ENCODE results near the gene PADI2.

PADI2 gene

DNA sequence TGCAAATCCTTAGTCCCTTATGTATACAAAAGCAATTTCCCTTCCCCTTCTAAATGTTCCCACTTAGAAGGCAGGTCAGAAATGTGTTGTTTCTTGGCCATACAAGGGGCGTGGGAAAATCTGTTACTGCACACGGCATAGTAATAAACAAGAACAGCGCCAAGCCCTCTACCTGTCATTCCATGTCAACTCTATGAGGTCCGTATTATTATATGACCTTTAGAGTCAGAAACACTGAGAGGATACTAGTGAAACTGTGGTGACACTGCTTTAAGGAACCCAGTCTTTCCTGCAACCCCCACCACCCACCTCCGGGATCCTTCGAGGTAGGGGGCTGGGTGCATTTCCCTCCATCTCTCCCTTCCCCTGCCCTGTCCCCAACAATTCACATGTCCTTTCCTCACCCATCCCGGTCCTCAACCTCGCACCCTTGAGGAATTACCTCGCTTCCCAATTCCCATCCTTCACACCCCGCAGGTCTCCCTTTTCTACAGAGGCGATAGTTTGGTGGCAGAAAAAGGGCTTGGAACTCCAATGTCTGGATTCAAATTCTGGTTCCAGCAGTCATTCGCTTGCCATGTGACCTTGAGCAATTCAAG, 66.1 kb downstream of the PADI2 start:
- DNase-seq = no peak

- no peak for DNase-seq
Measured at GRCh38 chr1:17052641-17053040, 66.6 kb downstream of the PADI2 start.

DNA sequence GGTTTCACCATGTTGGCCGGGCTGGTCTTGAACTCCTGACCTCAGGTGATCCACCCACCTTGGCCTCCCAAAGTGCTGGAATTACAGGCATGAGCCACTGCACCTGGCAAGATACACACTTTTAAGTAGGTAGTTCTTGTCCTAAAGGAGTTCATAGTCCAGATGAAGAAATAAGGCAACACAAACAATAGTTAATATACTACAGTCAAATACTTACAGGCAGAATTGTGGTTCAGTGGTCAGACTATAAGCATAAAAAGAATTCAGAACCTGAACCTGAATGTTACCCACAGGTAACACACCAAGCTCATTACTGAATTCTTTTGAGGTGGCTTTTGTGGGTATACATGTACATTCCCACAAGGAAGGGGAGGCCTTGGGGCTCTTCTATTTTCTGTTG, 67.2 kb downstream of the PADI2 start:
- no peak for DNase-seq

- no peak for DNase-seq
Measured at GRCh38 chr1:17047924-17048323, 71.3 kb downstream of the PADI2 start.

DNA sequence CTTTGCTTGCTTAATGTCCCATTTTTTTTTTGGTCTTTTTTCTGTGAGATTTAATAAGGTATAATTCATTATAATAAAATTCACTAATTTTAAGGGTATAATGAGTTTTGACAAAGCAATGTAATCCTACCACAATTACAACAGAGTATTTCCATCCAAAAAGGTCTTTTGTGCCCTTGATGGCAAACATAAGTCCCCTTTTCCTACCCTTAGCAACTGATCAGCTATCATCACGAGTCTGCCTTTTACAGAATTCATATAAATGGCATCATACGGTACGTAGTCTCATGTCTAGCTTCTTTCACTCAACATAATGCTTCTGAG, 73.0 kb downstream of the PADI2 start:
- no peak for DNase-seq

DNA sequence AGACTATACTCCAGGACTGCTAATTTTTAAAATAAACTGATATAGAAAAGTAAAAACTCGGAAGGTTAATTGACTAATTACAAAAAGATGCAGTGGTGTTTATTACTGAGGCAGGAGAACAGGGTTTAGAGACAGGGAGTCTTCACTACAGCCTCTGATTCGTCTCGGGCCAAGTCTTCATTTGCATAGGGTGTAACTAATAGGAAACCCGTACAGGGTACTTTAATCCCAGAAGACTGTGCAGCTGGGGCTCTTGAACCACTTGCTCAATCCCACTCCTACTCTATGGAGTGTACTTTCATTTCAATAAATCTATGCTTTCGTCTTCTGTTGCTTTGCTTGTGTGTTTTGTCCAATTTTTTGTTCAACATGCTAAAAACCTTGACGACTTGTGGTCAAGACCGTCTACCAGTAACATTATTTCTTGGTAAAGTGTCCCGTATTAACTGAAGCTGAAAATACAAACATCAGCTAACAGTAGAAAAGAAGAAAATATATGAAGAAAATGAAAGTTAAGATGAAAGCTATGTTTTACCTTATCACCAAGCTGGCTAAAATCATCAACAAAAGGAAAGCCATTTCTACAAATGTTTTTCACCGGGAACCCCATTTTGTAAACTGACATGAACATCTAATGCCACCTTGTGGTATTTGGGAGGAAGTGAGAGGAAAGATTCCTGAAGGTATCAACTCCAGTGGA, 73.5 kb downstream of the PADI2 start:
- peak in 1 of 2 experiments; percentile 39 for DNase-seq

- DNase-seq = no peak
Measured at GRCh38 chr1:17045150-17045549, 74.1 kb downstream of the PADI2 start.

GRCh38 chr1:17043676-17044075, 75.6 kb downstream of the PADI2 start:
- no peak for DNase-seq

GRCh38 chr1:17040135-17040534, 79.1 kb downstream of the PADI2 start:
- DNase-seq = no peak

DNA sequence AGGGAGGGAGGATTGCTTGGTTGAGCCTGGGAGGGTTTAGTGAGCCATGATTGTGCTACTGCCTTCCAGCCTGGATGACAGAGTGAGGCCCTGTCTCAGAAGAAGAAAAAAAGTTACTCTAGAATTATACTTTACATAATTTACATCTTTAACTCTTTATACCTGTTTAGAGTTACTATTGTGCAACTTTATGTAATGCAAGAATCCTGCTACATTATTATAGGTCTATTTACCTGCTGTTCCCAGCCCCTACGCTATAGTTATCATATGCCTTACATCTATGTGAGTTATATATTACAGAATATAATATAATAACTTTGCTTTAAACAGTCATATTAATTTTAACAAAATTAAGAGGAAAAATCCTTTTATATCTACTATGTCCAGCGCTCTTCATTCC, 79.7 kb downstream of the PADI2 start:
- DNase-seq = no peak

DNA sequence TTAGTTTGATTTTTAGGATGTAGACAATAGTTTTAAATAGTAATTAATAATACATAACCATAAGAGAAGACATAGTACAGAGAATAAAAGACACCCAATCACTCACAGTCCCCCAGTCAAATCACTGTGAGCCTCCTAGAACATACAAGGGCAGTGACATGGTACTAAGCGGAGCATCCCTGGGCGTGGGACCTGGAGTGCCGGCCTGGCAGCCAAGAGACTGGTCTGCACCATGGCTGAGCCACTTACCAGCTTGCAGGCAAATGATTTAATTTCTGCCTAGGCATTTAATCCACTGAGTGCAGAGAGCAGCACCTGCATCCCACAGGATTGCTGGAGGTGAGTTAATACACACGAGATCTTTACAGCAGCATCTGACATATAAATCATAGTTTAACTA, 85.8 kb downstream of the PADI2 start:
- no peak for DNase-seq

DNA sequence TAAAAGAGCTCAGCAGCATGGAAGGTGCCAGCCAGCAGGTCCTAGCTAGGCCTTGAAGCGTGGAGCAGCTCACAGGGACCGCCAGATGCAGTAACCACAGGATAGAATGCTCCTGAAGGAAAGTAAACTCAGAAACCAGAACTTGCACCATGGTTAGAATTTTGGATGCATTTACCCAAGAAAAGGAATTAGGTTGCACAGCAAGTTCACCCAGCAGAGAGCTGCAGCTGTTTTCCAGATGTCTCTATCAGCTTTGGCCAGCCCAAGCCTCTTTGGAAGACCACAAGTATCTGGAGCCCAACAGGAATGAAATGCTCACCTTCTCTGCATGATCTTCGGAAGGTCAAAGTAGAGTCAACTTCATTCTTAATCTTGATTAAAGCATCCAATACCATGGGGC, 86.5 kb downstream of the PADI2 start:
- DNase-seq = no peak

GRCh38 chr1:17031436-17031835, 87.8 kb downstream of the PADI2 start:
- DNase-seq = no peak

GRCh38 chr1:17030206-17030605, 89.0 kb downstream of the PADI2 start:
- DNase-seq = no peak

GRCh38 chr1:17028662-17029188, 90.5 kb downstream of the PADI2 start:
- no peak for DNase-seq

DNA sequence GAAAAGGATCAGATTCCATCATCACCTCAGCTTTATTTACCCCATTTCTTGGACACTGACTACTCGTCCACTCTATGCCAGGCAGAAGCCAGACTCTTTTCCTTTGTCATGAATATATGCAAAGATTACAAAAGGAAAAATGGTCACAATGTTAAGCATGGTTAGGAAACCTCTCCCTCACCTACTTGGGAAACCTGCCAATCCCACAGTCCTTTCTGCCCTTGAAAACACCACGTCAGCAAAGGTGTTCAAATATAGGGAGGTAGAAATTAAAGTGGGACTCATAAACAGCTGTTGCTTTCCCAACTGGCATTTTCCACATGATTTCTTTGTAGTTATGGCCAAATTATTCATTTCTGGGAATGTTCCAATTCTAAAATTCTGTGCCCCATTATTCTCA, 91.4 kb downstream of the PADI2 start:
- DNase-seq = no peak

- DNase-seq = no peak
Measured at GRCh38 chr1:17027403-17027802, 91.8 kb downstream of the PADI2 start.

- DNase-seq = no peak
Measured at GRCh38 chr1:17024721-17025120, 94.5 kb downstream of the PADI2 start.

DNA sequence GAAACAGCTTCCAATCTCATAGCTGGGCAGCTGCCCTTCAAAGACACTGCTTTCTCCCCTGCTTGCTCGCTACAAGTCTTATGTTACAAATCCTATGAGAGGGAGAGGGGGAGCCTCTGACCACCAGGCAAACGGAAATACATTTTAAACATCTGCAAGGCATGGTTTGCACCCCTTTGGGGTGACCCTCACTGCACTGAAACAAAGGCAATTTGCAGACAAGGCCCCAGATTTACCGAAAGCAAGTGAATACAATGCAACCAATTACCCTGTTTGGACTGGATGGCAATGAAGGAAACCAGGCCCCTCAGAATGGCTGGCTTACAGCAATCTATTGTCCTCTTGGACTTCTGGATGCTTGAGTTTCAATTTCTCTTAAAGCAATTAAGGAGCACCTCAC, 95.7 kb downstream of the PADI2 start:
- DNase-seq = no peak

DNA sequence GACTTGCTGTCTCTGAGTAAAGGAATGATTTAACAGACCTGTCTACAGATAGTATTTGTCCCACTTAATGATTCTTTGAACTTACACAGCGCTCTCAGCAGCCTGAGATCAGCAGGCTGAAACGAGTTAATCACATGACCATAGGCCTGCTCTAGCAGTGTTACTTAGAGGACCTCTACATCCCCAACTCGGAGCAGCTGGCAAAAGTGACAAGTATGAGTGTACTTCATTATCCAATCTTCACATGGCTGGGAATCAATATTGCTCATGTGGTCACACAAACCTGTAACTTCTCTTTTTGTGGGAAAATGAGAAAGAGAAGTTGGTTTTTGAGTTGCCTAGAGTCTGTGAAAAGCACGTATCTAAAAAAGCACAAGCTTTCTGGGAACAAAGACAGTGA, 96.1 kb downstream of the PADI2 start:
- no peak for DNase-seq

GRCh38 chr1:17021896-17022295, 97.4 kb downstream of the PADI2 start:
- no peak for DNase-seq

- no peak for DNase-seq
Measured at GRCh38 chr1:17020502-17020901, 98.7 kb downstream of the PADI2 start.

DNA sequence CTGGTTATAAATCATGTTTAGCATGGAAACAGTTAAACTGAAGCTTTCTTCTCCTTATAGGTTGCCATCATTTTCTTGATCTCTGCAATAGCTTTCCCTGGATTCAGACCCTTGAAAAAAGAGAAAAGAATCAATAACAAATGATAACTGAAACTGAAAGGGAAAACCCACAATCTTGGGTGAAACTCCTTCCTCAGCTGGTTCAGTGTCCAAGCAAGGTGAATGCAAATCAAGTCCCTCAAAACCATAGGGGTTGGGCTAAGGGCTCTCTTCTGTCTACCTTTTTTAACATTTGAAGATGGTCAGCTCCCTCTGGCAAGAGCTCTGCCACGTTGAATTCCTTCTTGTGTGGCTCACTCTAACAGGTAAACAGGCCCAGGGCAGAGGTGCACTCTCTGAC, 100.4 kb downstream of the PADI2 start:
- no peak for DNase-seq

GRCh38 chr1:17017435-17017834, 101.8 kb downstream of the PADI2 start:
- DNase-seq = no peak
